ENCODE measurements around the gene ZNF532.

Gene ZNF532

DNA sequence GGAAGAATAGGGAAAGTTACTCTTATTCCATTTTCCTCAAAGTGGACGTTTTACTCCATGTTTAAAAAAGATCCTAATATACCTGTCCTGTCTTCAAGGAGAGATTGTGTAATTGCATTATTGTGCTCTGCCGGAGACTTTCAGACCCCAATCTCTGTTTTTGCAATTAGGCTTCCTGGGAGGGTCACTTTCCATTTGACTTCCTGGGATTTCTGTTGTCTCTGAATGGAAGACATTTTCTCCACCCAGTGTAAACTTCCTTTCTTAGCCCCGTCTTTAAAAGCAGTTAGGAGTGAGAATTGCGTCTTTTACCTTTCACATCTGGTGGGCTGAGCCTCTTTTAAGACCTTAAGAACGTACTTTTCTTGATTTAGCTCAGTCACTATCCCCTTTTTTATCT, 63.0 kb downstream of the ZNF532 start:
- no peak for TF ChIP-seq BACH2 (CRISPR knock-in tag; IDR thresholded peaks at IDR 0.05; ENCODE audit: borderline replicate concordance)
- TF ChIP-seq, protein P1, sequence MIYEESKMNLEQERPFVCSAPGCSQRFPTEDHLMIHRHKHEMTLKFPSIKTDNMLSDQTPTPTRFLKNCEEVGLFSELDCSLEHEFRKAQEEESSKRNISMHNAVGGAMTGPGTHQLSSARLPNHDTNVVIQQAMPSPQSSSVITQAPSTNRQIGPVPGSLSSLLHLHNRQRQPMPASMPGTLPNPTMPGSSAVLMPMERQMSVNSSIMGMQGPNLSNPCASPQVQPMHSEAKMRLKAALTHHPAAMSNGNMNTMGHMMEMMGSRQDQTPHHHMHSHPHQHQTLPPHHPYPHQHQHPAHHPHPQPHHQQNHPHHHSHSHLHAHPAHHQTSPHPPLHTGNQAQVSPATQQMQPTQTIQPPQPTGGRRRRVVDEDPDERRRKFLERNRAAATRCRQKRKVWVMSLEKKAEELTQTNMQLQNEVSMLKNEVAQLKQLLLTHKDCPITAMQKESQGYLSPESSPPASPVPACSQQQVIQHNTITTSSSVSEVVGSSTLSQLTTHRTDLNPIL (CRISPR knock-in tag; IDR thresholded peaks at IDR 0.05; ENCODE audit: low read depth), result no peak
- TF ChIP-seq RARB (CRISPR knock-in tag; IDR thresholded peaks at IDR 0.05), result no peak
- TF ChIP-seq TCF4 (CRISPR knock-in tag; IDR thresholded peaks at IDR 0.05; ENCODE audit: borderline replicate concordance), result no peak
- TF ChIP-seq ZFP30 (CRISPR knock-in tag; IDR thresholded peaks at IDR 0.05), result no peak
- TF ChIP-seq SNAI2 (CRISPR knock-in tag; IDR thresholded peaks at IDR 0.05), result no peak
- no peak for TF ChIP-seq PATZ1 (CRISPR knock-in tag; IDR thresholded peaks at IDR 0.05; ENCODE audit: borderline replicate concordance)
- no peak for TF ChIP-seq OSR1 (CRISPR knock-in tag; IDR thresholded peaks at IDR 0.05)
- TF ChIP-seq TSHZ2 (CRISPR knock-in tag; IDR thresholded peaks at IDR 0.05), result no peak
- TF ChIP-seq GLIS3 (CRISPR knock-in tag; IDR thresholded peaks at IDR 0.05), result no peak
- no peak for TF ChIP-seq ZC3H10 (CRISPR knock-in tag; IDR thresholded peaks at IDR 0.05)
- TF ChIP-seq ISL1 (CRISPR knock-in tag; IDR thresholded peaks at IDR 0.05), result no peak
- no peak for TF ChIP-seq ZNF8 (CRISPR knock-in tag; IDR thresholded peaks at IDR 0.05)
- no peak for TF ChIP-seq ARNTL (CRISPR knock-in tag; IDR thresholded peaks at IDR 0.05; ENCODE audit: borderline replicate concordance, low read depth)
- TF ChIP-seq, protein P2, sequence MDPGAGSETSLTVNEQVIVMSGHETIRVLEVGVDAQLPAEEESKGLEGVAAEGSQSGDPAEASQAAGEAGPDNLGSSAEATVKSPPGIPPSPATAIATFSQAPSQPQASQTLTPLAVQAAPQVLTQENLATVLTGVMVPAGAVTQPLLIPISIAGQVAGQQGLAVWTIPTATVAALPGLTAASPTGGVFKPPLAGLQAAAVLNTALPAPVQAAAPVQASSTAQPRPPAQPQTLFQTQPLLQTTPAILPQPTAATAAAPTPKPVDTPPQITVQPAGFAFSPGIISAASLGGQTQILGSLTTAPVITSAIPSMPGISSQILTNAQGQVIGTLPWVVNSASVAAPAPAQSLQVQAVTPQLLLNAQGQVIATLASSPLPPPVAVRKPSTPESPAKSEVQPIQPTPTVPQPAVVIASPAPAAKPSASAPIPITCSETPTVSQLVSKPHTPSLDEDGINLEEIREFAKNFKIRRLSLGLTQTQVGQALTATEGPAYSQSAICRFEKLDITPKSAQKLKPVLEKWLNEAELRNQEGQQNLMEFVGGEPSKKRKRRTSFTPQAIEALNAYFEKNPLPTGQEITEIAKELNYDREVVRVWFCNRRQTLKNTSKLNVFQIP (CRISPR knock-in tag; IDR thresholded peaks at IDR 0.05; ENCODE audit: borderline replicate concordance, low read depth), result no peak
- no peak for TF ChIP-seq TOX (CRISPR knock-in tag; IDR thresholded peaks at IDR 0.05; ENCODE audit: borderline replicate concordance)
- TF ChIP-seq CSDC2 (CRISPR knock-in tag; IDR thresholded peaks at IDR 0.05), result no peak
- TF ChIP-seq, protein P3, sequence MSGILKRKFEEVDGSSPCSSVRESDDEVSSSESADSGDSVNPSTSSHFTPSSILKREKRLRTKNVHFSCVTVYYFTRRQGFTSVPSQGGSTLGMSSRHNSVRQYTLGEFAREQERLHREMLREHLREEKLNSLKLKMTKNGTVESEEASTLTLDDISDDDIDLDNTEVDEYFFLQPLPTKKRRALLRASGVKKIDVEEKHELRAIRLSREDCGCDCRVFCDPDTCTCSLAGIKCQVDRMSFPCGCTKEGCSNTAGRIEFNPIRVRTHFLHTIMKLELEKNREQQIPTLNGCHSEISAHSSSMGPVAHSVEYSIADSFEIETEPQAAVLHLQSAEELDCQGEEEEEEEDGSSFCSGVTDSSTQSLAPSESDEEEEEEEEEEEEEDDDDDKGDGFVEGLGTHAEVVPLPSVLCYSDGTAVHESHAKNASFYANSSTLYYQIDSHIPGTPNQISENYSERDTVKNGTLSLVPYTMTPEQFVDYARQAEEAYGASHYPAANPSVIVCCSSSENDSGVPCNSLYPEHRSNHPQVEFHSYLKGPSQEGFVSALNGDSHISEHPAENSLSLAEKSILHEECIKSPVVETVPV (CRISPR knock-in tag; IDR thresholded peaks at IDR 0.05), result no peak
- no peak for TF ChIP-seq ZFP3 (CRISPR knock-in tag; IDR thresholded peaks at IDR 0.05)
- no peak for TF ChIP-seq ESRRG (CRISPR knock-in tag; IDR thresholded peaks at IDR 0.05)
- ATAC-seq, result no peak

DNA sequence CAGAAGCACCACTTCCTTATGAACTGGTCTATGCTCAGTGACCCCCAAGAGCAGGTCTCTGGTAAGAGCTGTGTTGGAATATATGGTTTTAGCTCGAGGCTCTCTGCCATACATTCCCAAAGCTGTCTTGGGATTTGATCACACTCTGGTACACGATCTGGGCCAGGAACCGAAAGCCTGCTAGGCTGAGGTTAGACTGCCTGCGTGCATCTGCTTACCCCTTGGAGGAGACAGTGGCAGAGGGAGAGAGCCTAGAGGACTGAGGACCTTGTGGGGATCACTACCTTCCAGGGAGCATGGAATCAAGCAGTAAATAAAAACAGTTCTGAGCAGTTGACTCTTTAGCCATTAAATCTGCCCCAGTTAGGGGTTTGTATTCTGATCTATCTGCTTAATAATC, 63.7 kb downstream of the ZNF532 start:
- no peak for ATAC-seq
- no peak for TF ChIP-seq TCF4 (CRISPR knock-in tag; IDR thresholded peaks at IDR 0.05; ENCODE audit: borderline replicate concordance)
- no peak for TF ChIP-seq TOX (CRISPR knock-in tag; IDR thresholded peaks at IDR 0.05; ENCODE audit: borderline replicate concordance)
- TF ChIP-seq ZNF565 (CRISPR knock-in tag; conservative IDR thresholded peaks at IDR 0.05; ENCODE audit: low read depth), result no peak
- TF ChIP-seq BACH2 (CRISPR knock-in tag; IDR thresholded peaks at IDR 0.05; ENCODE audit: borderline replicate concordance), result no peak
- no peak for TF ChIP-seq ZC3H10 (CRISPR knock-in tag; IDR thresholded peaks at IDR 0.05)
- TF ChIP-seq PPARA (CRISPR knock-in tag; IDR thresholded peaks at IDR 0.05; ENCODE audit: borderline replicate concordance), result no peak
- no peak for TF ChIP-seq GLIS3 (CRISPR knock-in tag; IDR thresholded peaks at IDR 0.05)
- TF ChIP-seq ZNF70 (CRISPR knock-in tag; IDR thresholded peaks at IDR 0.05), result no peak
- TF ChIP-seq, protein P1 (CRISPR knock-in tag; IDR thresholded peaks at IDR 0.05; ENCODE audit: low read depth), result no peak
- TF ChIP-seq ISL1 (CRISPR knock-in tag; IDR thresholded peaks at IDR 0.05), result no peak
- TF ChIP-seq TSHZ2 (CRISPR knock-in tag; IDR thresholded peaks at IDR 0.05), result no peak
- no peak for TF ChIP-seq CSDC2 (CRISPR knock-in tag; IDR thresholded peaks at IDR 0.05)
- TF ChIP-seq ZNF8 (CRISPR knock-in tag; IDR thresholded peaks at IDR 0.05), result no peak
- no peak for TF ChIP-seq ARNTL (CRISPR knock-in tag; IDR thresholded peaks at IDR 0.05; ENCODE audit: borderline replicate concordance, low read depth)
- no peak for TF ChIP-seq ESRRG (CRISPR knock-in tag; IDR thresholded peaks at IDR 0.05)
- TF ChIP-seq ZFP3 (CRISPR knock-in tag; IDR thresholded peaks at IDR 0.05), result no peak
- TF ChIP-seq, protein P2 (CRISPR knock-in tag; IDR thresholded peaks at IDR 0.05; ENCODE audit: borderline replicate concordance, low read depth), result no peak
- no peak for TF ChIP-seq RARB (CRISPR knock-in tag; IDR thresholded peaks at IDR 0.05)

All from SK-N-SH treated with all-trans-retinoic acid at 6 μM for 48 hours (cell line).